ENCODE results near the gene ZNF460.

GRCh38 chr19:57249329-57249728 lies 31.0 kb upstream of the ZNF460 start:
- TF ChIP-seq EZH2 (IDR thresholded peaks at IDR 0.05; ENCODE audit: borderline replicate concordance, insufficient read depth, low read depth, low read length, poor library complexity, severe bottlenecking) (no peak), CTCF (IDR thresholded peaks at IDR 0.05) (no peak)
